Pancreas (tissue), 10 donors: ENCODE measurements around the gene TMEM130. TPM values are rescaled to one million over a fixed set of nuclear protein-coding genes. Genes with fewer than 3 reads are reported as not detected.

Experiments
- ATAC-seq, 4 donors: fragments of 200-7000 bp; cut with Tn5 transposase; one replicate each; pipeline versions ENCODE4 v1.8.0 to v1.9.1; 2020; ENCODE audit warnings: mild to moderate bottlenecking in 4 of 4, moderate library complexity in 4 of 4
- DNase-seq, 6 donors: peaks; one replicate each; pipeline ENCODE4 v3.0.0-alpha.2; 2020
- FAIRE-seq: peaks from 2 replicates; lab custom pipeline; 2012; peaks lifted over from hg19 to GRCh38; lab: Jason Lieb, UNC
- H3K27ac ChIP-seq, 4 donors: fragments of 200-600 bp; sonication (generic); 1 replicate in 3 of 4; 2 replicates in 1 of 4; pipeline versions ENCODE4 v1.5.0 to v1.8.0; 2020
- H3K27me3 ChIP-seq, 4 donors: fragments of 200-600 bp; one replicate each; pipeline ENCODE4 v1.8.0; 2021
- H3K36me3 ChIP-seq, 3 donors: fragments of 200-600 bp; sonication (generic) in 1 of 3; one replicate each; pipeline versions ENCODE4 v1.5.0 to v1.8.0; 2020 to 2021
- H3K4me1 ChIP-seq, 3 donors: fragments of 200-600 bp; one replicate each; pipeline ENCODE4 v1.8.0; 2021
- H3K4me3 ChIP-seq, 4 donors: fragments of 200-600 bp; sonication (generic) in 2 of 4; one replicate each; pipeline versions ENCODE4 v1.5.0 to v1.8.0; 2020 to 2021
- H3K9me3 ChIP-seq, 4 donors: fragments of 200-600 bp; one replicate each; pipeline ENCODE4 v1.8.0; 2021
- WGBS, 2 donors: extraction: QIAGEN DNeasy Blood & Tissue Kit; methylation state at CpG; one replicate each; pipeline ENCODE4 v1.1.7; 2013; 5-methylcytosine and 5-hydroxymethylcytosine counted together
- intact Hi-C, 3 donors: fragments of 100-400 bp; cut with DNase I; formaldehyde crosslinking; loops; one replicate each; pipeline versions ENCODE4 v1.11.1 to v1.14.2; 2022
- polyA plus RNA-seq, 2 donors: library from polyadenylated mRNA; stranded (reverse); fragments of 200-250 nt; gene quantifications; one replicate each; pipeline ENCODE4 v1.2.3, GENCODE V29; 2013
- total RNA-seq, 6 donors: library from RNA; stranded (reverse); fragmentation: NEBNext Ultra II Directional in 4 of 6; extraction: Animal tissue kit (Norgen Biotek cat#: 25700) in 4 of 6; gene quantifications; one replicate each; pipeline versions ENCODE4 v1.2.1 to v1.2.4, GENCODE V29; 2021 to 2023
- TF ChIP-seq, protein P1 (sequence below), 4 donors: fragments of 200-600 bp; sonication (generic) in 3 of 4; IDR thresholded peaks; one replicate each; pipeline versions ENCODE4 v1.5.0 to v1.8.0; 2021; ENCODE audit warnings: antibody characterized with exemption in 4 of 4
- donor health status: healthy with polysubstance abuse.
- donor health status: DM: no; HTN: no; CAD: no; lungs with moderate emphysema.
- donor health status: DM: no; HTN: no; CAD: no.
- donor health status: control.
- donor health status: control.
- donor health status: Bipolar disorder and iron deficiency.
- donor health status: DM: yes; HTN: yes; CAD: no.
- donor health status: DM: no; HTN: no; CAD: no.
- donor health status: DM: no; HTN: no; CAD: no.
- donor health status: DM: yes; HTN: yes; CAD: no.

TMEM130 gene
- total and polyA plus RNA-seq, 8 donors: 0.13 to 3.7 (median 0.45) TPM

DNA sequence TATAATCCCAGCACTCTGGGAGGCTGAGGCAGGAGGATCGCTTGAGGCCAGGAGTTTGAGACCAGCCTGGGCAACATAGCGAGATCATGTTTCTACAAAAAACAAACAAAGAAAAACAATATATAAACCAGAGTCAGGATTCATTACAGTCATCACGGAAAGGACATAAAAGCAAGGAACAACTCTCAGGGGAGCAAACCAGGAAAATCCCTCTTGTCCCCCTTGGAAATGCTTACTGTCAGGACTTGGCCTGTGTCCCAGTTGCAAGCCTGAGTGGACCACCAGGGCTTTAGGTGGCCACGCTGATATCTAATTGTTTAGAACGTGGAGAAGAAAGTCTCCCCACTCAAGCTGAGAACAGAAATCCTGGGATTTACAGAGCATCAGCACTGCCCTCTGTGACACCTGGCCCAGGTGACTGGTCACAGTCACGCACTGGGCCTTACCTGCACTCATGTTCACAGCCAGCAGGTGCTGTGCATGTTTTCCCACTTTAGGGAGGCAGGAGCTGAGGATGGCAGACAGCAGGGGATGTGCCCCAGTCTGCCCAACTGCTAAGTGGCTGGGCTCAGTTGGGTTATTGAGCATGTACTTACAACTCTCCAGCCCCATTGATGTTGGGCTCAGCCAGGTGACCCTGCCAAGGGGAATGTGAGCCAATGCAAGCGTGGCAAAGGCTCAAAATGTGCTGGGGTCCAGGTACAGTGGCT is 60.9 kb downstream of the TMEM130 start:
- H3K27ac ChIP-seq: no peak overlapping the region
- no peaks in the 10 kb centered on the region for H3K36me3 ChIP-seq
- no peaks in the 10 kb centered on the region for H3K9me3 ChIP-seq
- ATAC-seq (no peak), DNase-seq (no peak), FAIRE-seq (no peak)
- TF ChIP-seq, protein P1, sequence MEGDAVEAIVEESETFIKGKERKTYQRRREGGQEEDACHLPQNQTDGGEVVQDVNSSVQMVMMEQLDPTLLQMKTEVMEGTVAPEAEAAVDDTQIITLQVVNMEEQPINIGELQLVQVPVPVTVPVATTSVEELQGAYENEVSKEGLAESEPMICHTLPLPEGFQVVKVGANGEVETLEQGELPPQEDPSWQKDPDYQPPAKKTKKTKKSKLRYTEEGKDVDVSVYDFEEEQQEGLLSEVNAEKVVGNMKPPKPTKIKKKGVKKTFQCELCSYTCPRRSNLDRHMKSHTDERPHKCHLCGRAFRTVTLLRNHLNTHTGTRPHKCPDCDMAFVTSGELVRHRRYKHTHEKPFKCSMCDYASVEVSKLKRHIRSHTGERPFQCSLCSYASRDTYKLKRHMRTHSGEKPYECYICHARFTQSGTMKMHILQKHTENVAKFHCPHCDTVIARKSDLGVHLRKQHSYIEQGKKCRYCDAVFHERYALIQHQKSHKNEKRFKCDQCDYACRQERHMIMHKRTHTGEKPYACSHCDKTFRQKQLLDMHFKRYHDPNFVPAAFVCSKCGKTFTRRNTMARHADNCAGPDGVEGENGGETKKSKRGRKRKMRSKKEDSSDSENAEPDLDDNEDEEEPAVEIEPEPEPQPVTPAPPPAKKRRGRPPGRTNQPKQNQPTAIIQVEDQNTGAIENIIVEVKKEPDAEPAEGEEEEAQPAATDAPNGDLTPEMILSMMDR (IDR thresholded peaks at IDR 0.05): no peak
- H3K4me3 ChIP-seq: no peak overlapping the region
- no peaks in the 10 kb centered on the region for H3K27me3 ChIP-seq
- intact Hi-C loops: no loop called here
- no peaks in the 10 kb centered on the region for H3K4me1 ChIP-seq
- 85 to 87% methylated on average over 7 of the region's 7 CpGs for WGBS, 2 donors

DNA sequence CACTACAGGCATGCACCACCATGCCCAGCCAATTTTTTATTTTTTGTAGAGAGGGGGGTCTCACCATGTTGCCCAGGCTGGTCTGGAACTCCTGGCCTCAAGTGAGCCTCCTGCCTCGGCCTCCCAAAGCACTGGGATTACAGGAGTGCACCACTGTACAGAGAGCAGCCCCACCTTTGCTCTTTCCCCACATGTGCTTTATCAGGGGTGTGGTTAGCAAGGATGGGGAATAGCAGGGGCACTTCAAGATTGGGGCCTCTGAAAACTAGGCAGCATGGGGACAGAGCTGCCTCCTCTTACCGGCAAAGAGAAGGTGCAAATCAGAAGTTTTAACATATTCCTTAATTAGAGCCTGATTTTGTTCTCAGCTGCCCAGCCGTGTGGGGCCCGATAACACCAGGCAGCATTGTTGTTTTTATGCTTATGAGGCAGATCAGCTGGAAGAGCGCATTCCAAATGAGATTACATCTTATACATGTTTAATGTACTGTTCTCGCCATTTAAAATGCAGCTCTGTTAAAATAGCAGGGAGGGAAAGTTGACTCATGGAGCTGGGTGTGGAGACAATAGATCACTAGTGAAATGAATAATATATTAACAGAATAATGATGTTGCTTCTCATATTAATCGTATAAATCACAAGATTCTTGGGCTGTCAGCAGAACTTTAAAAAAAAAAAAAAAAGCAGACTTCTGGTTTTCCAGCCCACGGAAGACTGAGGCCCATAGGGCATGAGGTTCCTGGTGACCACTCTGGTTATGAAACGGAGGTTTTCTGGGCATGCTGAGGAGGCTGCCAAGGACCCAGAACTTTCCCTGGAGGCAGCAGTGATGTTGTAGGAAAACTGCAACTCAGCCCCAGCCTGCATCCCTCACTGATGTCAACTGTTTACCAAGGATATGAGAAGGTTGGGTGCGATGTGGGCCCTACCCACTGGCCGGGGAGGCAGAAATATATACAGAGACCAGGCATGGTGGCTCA is 62.5 kb downstream of the TMEM130 start:
- intact Hi-C loops: no loop called here
- FAIRE-seq (no peak), DNase-seq (no peak), ATAC-seq (no peak)
- Histone ChIP-seq H3K27ac (no peak overlapping the region), H3K9me3 (no peaks in the 10 kb centered on the region), H3K4me3 (no peak overlapping the region), H3K4me1 (no peaks in the 10 kb centered on the region), H3K27me3 (no peaks in the 10 kb centered on the region), H3K36me3 (no peaks in the 10 kb centered on the region)
- TF ChIP-seq, protein P1 (IDR thresholded peaks at IDR 0.05): no peak
- 60% methylated on average over 11 of the region's 11 CpGs for WGBS, 2 donors

DNA sequence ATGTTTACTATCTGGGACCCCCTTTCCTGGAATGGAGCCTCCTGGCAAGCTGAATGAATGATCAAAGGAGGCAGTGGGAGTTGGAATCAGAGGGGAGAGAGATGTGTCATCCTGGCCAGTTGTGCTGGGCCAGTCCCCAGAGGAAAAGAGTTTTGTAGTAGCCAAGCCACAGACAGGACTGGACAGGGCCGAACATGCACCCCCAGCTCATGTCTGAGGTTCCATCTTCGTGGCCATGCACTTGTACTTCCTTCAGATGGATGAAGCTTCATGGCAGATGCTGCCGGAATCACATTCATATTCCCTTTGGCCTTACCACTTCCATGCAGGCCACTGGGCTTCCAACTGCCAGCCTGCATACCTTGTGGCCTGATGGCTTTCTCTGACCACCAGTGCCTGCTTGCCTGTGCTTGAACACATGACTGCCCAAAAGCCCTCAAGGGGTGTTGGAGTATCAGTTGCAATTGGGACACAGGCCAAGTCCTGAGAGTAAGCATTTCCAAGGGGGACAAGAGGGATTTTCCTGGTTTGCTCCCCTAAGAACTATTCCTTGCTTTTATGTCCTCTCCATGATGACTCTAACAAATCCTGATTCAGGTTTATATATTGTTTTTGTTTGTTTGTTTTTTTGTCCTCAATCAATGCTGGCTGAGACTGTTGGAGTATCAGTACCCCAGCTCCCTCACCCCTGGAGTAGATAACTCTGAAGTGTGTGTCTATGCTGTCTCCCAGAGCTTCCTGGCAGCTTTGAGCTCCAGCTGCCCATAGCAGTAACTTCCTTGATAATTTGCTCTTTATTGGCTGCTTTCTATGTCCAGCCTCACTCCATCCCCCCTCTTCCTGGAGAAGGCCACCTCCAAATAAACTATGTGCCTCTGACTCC is 63.6 kb downstream of the TMEM130 start:
- H3K36me3 ChIP-seq: no peaks in the 10 kb centered on the region
- FAIRE-seq (no peak), ATAC-seq (no peak), DNase-seq (no peak)
- H3K27ac ChIP-seq: no peak overlapping the region
- no peaks in the 10 kb centered on the region for H3K27me3 ChIP-seq
- TF ChIP-seq, protein P1 (IDR thresholded peaks at IDR 0.05): no peak
- H3K4me3 ChIP-seq: no peak overlapping the region
- intact Hi-C loops: no loop called here
- no peaks in the 10 kb centered on the region for H3K9me3 ChIP-seq
- H3K4me1 ChIP-seq: no peaks in the 10 kb centered on the region
- WGBS, 2 donors: 67 to 69% methylated on average over 3 of the region's 3 CpGs

DNA sequence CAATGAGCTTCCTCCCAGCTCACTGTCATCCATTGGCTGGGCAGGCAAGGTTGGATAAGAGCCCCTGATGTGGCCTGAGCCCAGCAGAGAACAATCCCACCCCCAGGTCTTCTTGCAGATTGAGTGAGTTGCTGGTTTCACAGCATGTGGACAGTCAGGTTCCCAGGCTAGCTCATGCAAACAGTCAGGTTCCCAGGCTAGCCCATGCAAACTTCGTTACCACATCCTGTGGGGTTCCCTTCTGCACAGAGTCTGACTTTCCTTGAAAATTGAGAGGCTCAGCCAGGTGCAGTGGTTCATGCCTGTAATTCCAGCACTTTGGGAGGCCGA is 67.1 kb downstream of the TMEM130 start:
- no peak for DNase-seq
- ATAC-seq: no peak
- intact Hi-C loops: no loop called here
- H3K4me1 ChIP-seq: no peaks in the 10 kb centered on the region
- H3K27ac ChIP-seq: no peak overlapping the region
- 80 to 88% methylated on average over 2 of the region's 2 CpGs for WGBS, 2 donors
- no peak overlapping the region for H3K4me3 ChIP-seq
- H3K9me3 ChIP-seq: no peaks in the 10 kb centered on the region
- no peak for FAIRE-seq
- no peaks in the 10 kb centered on the region for H3K27me3 ChIP-seq
- TF ChIP-seq, protein P1 (IDR thresholded peaks at IDR 0.05): no peak
- H3K36me3 ChIP-seq: no peaks in the 10 kb centered on the region
